ENCODE data around the gene TNNI2.
"Not testable (repeated sequence)": the region's sequence is repeated elsewhere in the genome, so short reads cannot be mapped to it uniquely, and the experiment has no call there.

Gene TNNI2

DNA sequence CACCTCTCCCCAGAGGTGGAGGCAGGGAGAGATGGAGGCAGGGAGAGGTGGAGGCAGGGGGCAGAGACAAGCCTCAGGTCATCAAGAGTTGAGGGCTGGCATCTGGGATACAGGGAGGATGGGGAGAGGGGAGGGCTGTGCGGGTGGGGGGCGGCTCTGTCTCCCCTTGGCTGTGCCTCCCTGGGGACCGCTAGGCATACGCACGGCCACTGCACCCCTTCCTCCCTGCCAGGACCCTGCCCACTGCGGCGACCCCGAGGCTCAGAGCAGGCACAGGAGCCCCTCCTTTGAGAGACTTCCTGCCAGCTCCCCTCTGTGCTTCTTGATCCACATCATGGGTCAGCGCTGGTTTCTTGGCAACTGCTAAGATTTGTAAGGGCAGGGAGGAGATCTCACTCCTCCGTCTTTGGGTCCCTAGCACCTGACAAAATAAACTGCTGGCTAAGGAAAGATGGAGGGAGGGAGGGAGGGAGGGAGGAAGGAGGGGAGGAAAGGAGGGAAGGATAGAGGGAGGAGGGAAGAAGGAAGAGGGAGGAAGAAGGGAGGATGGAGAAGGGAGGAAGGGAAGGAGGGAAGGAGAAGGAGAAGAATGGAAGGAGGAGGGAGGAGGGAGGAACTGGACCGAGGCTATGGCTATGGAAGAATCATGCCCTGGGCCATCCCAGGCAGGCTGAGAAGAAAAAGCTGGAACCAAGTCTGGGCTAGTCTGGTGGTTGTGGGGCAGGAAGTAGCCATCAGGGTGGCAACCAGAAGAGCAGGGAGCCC lies 34.4 kb downstream of the TNNI2 start:
- peaks cover 8% of the 10 kb centered on the region; the same call in 1 of the 2 replicates for H3K4me1 ChIP-seq (ENCODE audit: insufficient read depth, low read length)
- H3K9me3 ChIP-seq (ENCODE audit: control insufficient read depth, insufficient read depth, low read length) = no peaks in the 10 kb centered on the region
- no peak overlapping the region for H3K9ac ChIP-seq (ENCODE audit: low read depth, low read length)
- no peaks in the 10 kb centered on the region for H3K36me3 ChIP-seq (ENCODE audit: insufficient read depth, low read length)

DNA sequence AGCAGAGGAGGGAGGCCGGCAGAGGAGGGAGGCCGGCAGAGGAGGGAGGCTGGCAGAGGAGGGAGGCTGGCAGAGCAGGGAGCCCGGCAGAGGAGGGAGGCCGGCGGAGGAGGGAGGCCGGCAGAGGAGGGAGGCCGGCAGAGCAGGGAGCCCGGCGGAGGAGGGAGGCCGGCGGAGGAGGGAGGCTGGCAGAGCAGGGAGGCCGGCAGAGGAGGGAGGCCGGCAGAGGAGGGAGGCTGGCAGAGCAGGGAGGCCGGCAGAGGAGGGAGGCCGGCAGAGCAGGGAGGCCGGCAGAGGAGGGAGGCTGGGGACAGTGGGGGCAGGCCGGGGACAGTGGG lies 35.0 kb downstream of the TNNI2 start:
- H3K4me1 ChIP-seq (ENCODE audit: insufficient read depth, low read length); H3K36me3 ChIP-seq (ENCODE audit: insufficient read depth, low read length); H3K9ac ChIP-seq (ENCODE audit: low read depth, low read length); H3K9me3 ChIP-seq (ENCODE audit: control insufficient read depth, insufficient read depth, low read length): not testable (repeated sequence)

GRCh38 chr11:1874441-1875092 lies 35.8 kb downstream of the TNNI2 start:
- H3K9ac ChIP-seq (ENCODE audit: low read depth, low read length); H3K9me3 ChIP-seq (ENCODE audit: control insufficient read depth, insufficient read depth, low read length); H3K4me1 ChIP-seq (ENCODE audit: insufficient read depth, low read length); H3K36me3 ChIP-seq (ENCODE audit: insufficient read depth, low read length): not testable (repeated sequence)

DNA sequence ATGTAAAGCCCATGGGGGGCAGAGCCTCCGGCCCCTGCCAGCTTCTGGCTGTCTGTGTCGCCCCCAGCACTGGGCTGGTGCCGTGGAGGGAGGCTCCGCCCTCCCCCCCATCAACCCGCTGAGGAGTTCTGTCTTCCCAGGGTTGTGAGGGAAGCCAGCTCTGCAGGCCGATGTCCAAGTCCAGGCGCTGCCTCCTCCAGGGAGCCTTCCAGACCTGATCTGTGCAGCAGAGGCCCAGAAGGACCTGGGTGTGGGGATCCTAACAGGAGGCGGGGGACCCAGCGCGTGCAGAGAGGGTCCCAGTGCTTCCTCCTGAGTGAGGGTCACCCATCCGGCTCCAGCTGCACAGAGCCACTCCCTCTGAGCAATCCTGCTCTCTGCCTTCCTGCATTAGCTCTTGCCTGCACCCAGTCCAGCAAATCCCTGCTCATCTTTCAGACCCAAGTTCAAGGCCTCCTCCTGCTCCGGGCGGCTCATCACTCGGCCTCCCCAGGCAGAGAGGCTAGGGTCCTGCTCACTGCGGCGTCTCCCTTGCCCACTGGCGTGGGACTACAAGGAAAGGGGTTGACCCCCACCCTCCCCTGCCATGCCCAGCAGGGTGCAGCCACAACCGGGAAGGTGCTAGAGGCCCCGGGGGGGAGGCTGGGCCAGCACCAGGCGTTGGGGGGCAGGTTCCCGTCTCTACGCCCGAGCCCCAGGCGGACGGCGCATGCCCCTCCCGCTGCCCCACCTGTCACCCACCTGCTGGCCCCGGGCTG lies 36.5 kb downstream of the TNNI2 start:
- H3K4me1 ChIP-seq (ENCODE audit: insufficient read depth, low read length) = peaks cover 8% of the 10 kb centered on the region; the same call in 1 of the 2 replicates
- no peak overlapping the region for H3K9ac ChIP-seq (ENCODE audit: low read depth, low read length)
- H3K36me3 ChIP-seq (ENCODE audit: insufficient read depth, low read length) = no peaks in the 10 kb centered on the region
- no peaks in the 10 kb centered on the region for H3K9me3 ChIP-seq (ENCODE audit: control insufficient read depth, insufficient read depth, low read length)

DNA sequence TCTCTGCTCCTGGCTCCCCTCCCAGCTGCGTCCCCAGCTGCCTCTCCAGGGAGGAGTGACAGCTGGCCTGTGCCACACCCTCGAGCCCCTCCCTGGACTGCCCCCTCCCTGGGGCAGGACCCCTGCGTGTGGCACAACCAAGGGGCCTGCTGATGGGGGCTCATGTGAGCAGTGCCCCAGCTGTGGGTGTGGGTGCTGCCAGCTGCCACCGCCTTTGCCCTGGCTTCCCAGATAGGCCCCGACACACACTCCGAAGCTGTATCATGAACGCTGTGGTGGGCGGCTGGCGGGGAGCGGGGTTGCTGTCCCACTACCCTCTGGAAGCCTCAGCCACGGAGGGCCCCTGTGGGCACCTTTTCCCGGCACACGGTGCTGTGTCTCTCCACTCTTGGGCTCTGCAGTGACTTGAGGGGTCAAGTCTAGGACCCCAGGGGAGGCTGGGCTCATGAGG lies 37.1 kb downstream of the TNNI2 start:
- H3K9me3 ChIP-seq (ENCODE audit: control insufficient read depth, insufficient read depth, low read length); H3K9ac ChIP-seq (ENCODE audit: low read depth, low read length): not testable (repeated sequence)

GRCh38 chr11:1876361-1877063 lies 37.7 kb downstream of the TNNI2 start:
- no peaks in the 10 kb centered on the region for H3K9me3 ChIP-seq (ENCODE audit: control insufficient read depth, insufficient read depth, low read length)
- H3K4me1 ChIP-seq (ENCODE audit: insufficient read depth, low read length) = peaks cover 8% of the 10 kb centered on the region; the same call in 1 of the 2 replicates
- H3K36me3 ChIP-seq (ENCODE audit: insufficient read depth, low read length) = no peaks in the 10 kb centered on the region
- no peak overlapping the region; the same call in 1 of the 2 replicates for H3K9ac ChIP-seq (ENCODE audit: low read depth, low read length)

More for the DNA sequence above, 37.1 kb downstream of the TNNI2 start:
- H3K4me1 ChIP-seq (ENCODE audit: insufficient read depth, low read length); H3K36me3 ChIP-seq (ENCODE audit: insufficient read depth, low read length): not testable (repeated sequence)

- peaks cover 8% of the 10 kb centered on the region; the same call in 1 of the 2 replicates for H3K4me1 ChIP-seq (ENCODE audit: insufficient read depth, low read length)
- H3K36me3 ChIP-seq (ENCODE audit: insufficient read depth, low read length) = no peaks in the 10 kb centered on the region
- no peaks in the 10 kb centered on the region for H3K9me3 ChIP-seq (ENCODE audit: control insufficient read depth, insufficient read depth, low read length)
- no peak overlapping the region for H3K9ac ChIP-seq (ENCODE audit: low read depth, low read length)
Measured at GRCh38 chr11:1877211-1878136, 38.7 kb downstream of the TNNI2 start.

DNA sequence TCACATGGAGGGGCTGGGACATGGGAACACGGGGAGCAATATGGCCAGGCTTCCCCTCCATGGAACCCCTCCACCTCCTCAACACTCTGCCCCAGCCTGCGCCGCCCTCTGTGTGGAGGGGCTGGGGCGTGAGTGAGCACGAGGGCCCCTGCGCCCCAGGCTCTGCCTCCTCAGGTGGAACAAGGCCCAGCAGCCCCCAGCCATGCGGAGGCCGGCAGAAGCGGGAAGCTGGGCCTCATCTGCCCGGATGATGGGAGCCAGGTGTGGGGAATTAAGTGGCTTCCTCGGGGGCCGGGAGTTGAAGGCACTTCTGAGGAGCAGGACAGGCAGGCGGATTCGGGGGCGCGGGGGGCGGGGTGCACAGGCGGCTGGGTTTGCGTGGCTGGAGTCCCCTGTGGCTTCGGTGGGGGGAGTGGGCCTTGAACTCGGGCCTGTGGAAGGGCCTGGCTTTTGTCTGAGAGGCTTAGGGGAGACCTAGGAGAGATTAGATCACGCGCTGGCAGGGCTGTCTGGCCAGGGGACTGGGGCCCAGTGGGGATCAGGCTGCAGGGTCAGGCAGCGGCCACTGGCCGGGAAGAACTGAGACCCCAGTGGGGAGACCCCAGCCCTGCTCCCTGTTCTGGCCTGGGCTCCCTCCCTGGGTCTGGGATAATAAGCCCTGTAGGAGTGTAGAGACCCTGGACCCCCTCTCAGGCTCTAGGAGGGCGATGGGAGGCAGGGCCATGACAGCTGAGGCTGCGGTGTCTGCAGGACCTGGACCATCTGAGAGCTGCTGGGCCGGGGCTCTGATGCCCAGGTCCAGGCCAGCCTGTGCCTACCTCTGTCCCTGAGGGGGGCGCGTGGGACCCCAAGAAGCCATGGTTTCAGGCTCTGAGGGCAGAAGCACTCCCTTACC lies 39.6 kb downstream of the TNNI2 start:
- H3K9ac ChIP-seq (ENCODE audit: low read depth, low read length) = no peak overlapping the region
- H3K36me3 ChIP-seq (ENCODE audit: insufficient read depth, low read length) = no peaks in the 10 kb centered on the region
- H3K4me1 ChIP-seq (ENCODE audit: insufficient read depth, low read length) = peaks cover 8% of the 10 kb centered on the region; the same call in 1 of the 2 replicates
- H3K9me3 ChIP-seq (ENCODE audit: control insufficient read depth, insufficient read depth, low read length) = no peaks in the 10 kb centered on the region

- Histone ChIP-seq H3K4me1 (ENCODE audit: insufficient read depth, low read length) (peaks cover 8% of the 10 kb centered on the region; the same call in 1 of the 2 replicates), H3K36me3 (ENCODE audit: insufficient read depth, low read length) (no peaks in the 10 kb centered on the region), H3K9me3 (ENCODE audit: control insufficient read depth, insufficient read depth, low read length) (no peaks in the 10 kb centered on the region), H3K9ac (ENCODE audit: low read depth, low read length) (no peak overlapping the region)
Measured at GRCh38 chr11:1879342-1879940, 40.7 kb downstream of the TNNI2 start.

DNA sequence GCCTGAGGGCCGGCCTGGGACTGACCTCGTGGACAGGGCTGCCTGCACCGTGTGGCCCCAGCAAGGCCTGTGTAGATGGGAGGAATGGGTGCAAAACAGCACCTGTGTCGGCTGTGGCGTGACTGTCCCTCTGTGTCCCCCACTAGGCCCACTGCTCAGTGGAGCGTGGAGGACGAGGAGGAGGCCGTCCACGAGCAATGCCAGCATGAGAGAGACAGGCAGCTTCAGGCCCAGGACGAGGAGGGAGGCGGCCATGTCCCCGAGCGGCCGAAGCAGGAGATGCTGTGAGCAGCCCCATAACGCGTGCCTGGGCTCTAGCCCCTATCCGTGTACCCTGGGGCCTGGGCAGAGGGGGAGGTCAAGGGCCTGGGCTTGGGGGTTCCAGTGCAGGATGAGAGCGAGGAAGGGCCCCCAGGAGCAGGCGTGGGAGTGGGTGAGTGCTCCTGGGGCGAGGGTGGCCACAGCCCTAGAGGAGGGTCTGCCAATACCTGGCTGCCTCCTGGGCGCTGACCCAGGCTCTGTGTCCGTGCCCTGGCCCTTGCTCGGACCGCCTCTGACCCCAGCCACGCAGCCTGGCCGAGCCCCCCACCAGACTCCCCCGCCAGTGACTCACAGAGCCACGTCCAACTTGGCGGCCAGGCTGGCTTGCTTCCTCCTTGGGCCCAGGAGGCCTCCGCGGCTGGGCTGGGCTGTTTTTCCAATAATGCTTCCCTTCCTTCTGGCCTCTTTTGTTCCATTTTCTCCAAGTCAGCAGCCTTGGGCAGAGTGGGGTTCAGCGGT lies 41.4 kb downstream of the TNNI2 start:
- H3K4me1 ChIP-seq (ENCODE audit: insufficient read depth, low read length) = peaks cover 7% of the 10 kb centered on the region; the same call in 1 of the 2 replicates
- no peaks in the 10 kb centered on the region for H3K9me3 ChIP-seq (ENCODE audit: control insufficient read depth, insufficient read depth, low read length)
- H3K9ac ChIP-seq (ENCODE audit: low read depth, low read length) = no peak overlapping the region
- no peaks in the 10 kb centered on the region for H3K36me3 ChIP-seq (ENCODE audit: insufficient read depth, low read length)

- no peak overlapping the region for H3K9ac ChIP-seq (ENCODE audit: low read depth, low read length)
Measured at GRCh38 chr11:1880746-1881441, 42.1 kb downstream of the TNNI2 start.

More at GRCh38 chr11:1880746-1881441, 42.1 kb downstream of the TNNI2 start:
- Histone ChIP-seq H3K36me3 (ENCODE audit: insufficient read depth, low read length) (no peaks in the 10 kb centered on the region), H3K9me3 (ENCODE audit: control insufficient read depth, insufficient read depth, low read length) (no peaks in the 10 kb centered on the region), H3K4me1 (ENCODE audit: insufficient read depth, low read length) (peaks cover 4% of the 10 kb centered on the region; the same call in 1 of the 2 replicates)
